ENCODE results near the gene TMEM208. TPM values are rescaled to one million over a fixed set of nuclear protein-coding genes. Genes with fewer than 3 reads are reported as not detected.
A peak's percentile ranks its signal among the peaks of the same experiment; 100 is the strongest.

The TMEM208 gene
- total and polyA plus RNA-seq, 2 of the 13 experiments (the other 11 are each of a cell fraction or from before 2014, with no cell fraction given): 58.8 to 72.9 TPM

- TF ChIP-seq ZNF280D (CRISPR knock-in tag; IDR thresholded peaks at IDR 0.05): 0 out of 2 replicates have a peak, but pooled peaks have one; percentile 57
- no peak; the same call in 1 of the 2 replicates for TF ChIP-seq ZMYM4 (CRISPR knock-in tag; IDR thresholded peaks at IDR 0.05)
- TF ChIP-seq ARID2 (CRISPR knock-in tag; IDR thresholded peaks at IDR 0.05; ENCODE audit: borderline replicate concordance): peak; percentile 81; the same call in 1 of the 2 replicates
- TF ChIP-seq JUND (CRISPR knock-in tag; IDR thresholded peaks at IDR 0.05): no peak
- TF ChIP-seq HCFC1 (IDR thresholded peaks at IDR 0.05; ENCODE audit: low read depth, low read length): no peak; the same call in 1 of the 2 replicates
- peak; percentile 38; the same call in 1 of the 2 replicates for TF ChIP-seq ZSCAN21 (CRISPR knock-in tag; IDR thresholded peaks at IDR 0.05; ENCODE audit: borderline replicate concordance)
- no peak for TF ChIP-seq GTF2F1 (IDR thresholded peaks at IDR 0.05; ENCODE audit: low read length)
- TF ChIP-seq RBM39 (IDR thresholded peaks at IDR 0.05; ENCODE audit: low read depth, low read length, poor library complexity, severe bottlenecking): peak; percentile 56
- TF ChIP-seq SRF (IDR thresholded peaks at IDR 0.05; ENCODE audit: low read depth, low read length): no peak
- no peak; the same call in 1 of the 2 replicates for TF ChIP-seq SALL2 (CRISPR knock-in tag; IDR thresholded peaks at IDR 0.05)
- TF ChIP-seq NONO (IDR thresholded peaks at IDR 0.05): no peak
- peak; percentile 77 for TF ChIP-seq NONO (CRISPR knock-in tag; conservative IDR thresholded peaks at IDR 0.05)
- TF ChIP-seq IKZF5 (CRISPR knock-in tag; IDR thresholded peaks at IDR 0.05): peak; percentile 75; the same call in 1 of the 2 replicates
- TF ChIP-seq ZFX (CRISPR knock-in tag; IDR thresholded peaks at IDR 0.05; ENCODE audit: low read depth): peak; percentile 73
- TF ChIP-seq ZNF572 (CRISPR knock-in tag; IDR thresholded peaks at IDR 0.05): no peak
- TF ChIP-seq PHB2 (IDR thresholded peaks at IDR 0.05; ENCODE audit: partially characterized antibody): no peak
- no peak for TF ChIP-seq EED (CRISPR knock-in tag; IDR thresholded peaks at IDR 0.05)
- peak; percentile 51; the same call in 1 of the 2 replicates for TF ChIP-seq NCOR1 (IDR thresholded peaks at IDR 0.05; ENCODE audit: borderline replicate concordance, low read length)
- TF ChIP-seq PAF1 (CRISPR knock-in tag; IDR thresholded peaks at IDR 0.05): no peak
- no peak for TF ChIP-seq ZMAT5 (CRISPR knock-in tag; IDR thresholded peaks at IDR 0.05; ENCODE audit: borderline replicate concordance, low read depth)
- TF ChIP-seq SIN3B (IDR thresholded peaks at IDR 0.05; ENCODE audit: low read length): no peak
- TF ChIP-seq ZC3H4 (CRISPR knock-in tag; IDR thresholded peaks at IDR 0.05; ENCODE audit: borderline replicate concordance): no peak
- TF ChIP-seq ZNF329 (CRISPR knock-in tag; IDR thresholded peaks at IDR 0.05; ENCODE audit: low read depth): peak; percentile 75; the same call in 1 of the 2 replicates
- peak; percentile 37; the same call in 1 of the 2 replicates for TF ChIP-seq CBFB (CRISPR knock-in tag; IDR thresholded peaks at IDR 0.05)
- TF ChIP-seq ZNF644 (CRISPR knock-in tag; IDR thresholded peaks at IDR 0.05; ENCODE audit: low read depth): no peak
- TF ChIP-seq ZNF224 (CRISPR knock-in tag; IDR thresholded peaks at IDR 0.05): peak; percentile 25; the same call in 1 of the 2 replicates
- no peak for TF ChIP-seq SMARCC2 (IDR thresholded peaks at IDR 0.05)
Measured at GRCh38 chr16:67183627-67184452, 43.1 kb upstream of the TMEM208 start, which contains the start of gene MATCAP1 (continued).

Measured in HepG2 (cell line).